Measurements from ENCODE around the gene MORN1. TPM values are rescaled to one million over a fixed set of nuclear protein-coding genes. Genes with fewer than 3 reads are reported as not detected.
"Not testable (repeated sequence)": the region's sequence is repeated elsewhere in the genome, so short reads cannot be mapped to it uniquely, and the experiment has no call there.

Gene MORN1
- total RNA-seq, 1 experiment from 2014 or later = 12.7 TPM

DNA sequence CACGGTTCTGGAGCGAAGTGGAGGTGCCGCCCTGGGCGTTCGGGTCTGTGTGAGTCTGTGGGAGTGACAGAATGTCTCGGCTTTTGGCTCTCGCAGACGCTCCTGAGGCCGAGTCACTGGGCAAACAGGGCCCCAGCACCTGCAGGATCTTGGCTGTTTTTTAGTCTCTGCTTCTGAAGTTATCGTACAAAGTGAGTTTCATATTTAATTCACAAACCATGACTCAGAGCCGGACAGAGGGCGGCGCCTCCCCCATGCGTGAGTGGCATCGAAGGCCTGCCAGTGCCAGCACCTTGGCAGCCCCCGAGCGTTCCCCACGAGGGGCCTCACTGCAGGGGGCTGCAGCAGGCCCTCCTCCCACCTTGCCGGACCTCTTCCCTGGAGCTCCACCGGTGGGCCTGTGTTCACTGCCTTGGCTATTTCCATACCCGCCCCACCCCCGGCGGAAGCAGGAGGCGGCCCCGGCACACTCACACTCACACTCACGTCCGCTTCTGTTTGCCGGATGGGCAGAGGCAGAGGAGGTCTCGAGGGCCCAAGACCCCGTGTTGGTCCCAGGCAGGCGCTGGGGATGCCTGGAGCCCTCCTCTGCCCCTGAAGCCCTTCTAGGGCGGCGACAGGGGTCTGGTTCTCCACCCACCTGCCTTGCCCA is 56.3 kb downstream of the MORN1 start:
- DNase-seq = no peak
- Histone ChIP-seq H3K36me3 (replicated peaks; ENCODE audit: control insufficient read depth, insufficient read depth, low read length) (no peaks in the 10 kb centered on the region), H3K4me3 (ENCODE audit: insufficient read depth, low read depth, low read length) (no peak overlapping the region), H3K27me3 (ENCODE audit: control insufficient read depth, insufficient read depth, low read length) (no peaks in the 10 kb centered on the region)

DNA sequence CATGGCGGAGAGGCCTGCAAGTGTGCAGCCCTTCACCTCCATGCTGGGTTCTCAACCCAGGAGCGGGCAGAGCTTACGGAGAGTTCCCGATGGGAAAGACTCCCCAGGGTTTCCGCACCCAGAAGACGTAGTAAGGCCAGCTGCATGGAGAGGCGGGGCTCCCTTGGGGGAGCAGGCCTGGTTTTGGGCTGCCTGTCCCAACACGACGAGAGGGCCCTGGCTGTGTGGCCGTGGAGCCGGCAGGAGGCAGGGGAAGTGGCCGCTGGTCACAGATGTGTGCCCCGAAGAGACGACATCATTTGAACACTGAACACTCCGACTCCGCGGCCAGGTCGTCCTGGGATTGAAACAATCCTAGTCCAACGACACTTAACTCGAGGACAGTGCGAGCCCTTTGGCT is 57.0 kb downstream of the MORN1 start:
- Histone ChIP-seq H3K4me3 (ENCODE audit: insufficient read depth, low read depth, low read length) (no peak overlapping the region), H3K27me3 (ENCODE audit: control insufficient read depth, insufficient read depth, low read length) (no peaks in the 10 kb centered on the region), H3K36me3 (replicated peaks; ENCODE audit: control insufficient read depth, insufficient read depth, low read length) (no peaks in the 10 kb centered on the region)
- DNase-seq = no peak

DNA sequence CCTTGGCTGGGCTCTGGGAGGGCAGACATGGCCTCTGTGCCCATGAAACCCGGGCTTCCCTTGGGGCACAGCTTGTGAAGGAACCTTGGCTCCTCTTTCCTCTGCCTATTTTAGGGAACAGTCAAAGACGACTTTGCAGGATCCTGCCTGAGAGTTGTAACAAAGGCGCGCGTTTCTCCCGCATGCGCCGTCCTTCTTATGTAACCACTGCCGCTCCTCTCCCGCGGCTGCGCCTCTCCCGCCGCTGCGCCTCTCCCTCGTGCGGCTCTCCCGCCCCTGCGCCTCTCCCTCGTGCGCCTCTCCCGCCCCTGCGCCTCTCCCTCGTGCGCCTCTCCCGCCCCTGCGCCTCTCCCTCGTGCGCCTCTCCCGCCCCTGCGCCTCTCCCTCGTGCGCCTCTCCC is 59.8 kb downstream of the MORN1 start:
- DNase-seq = not testable (repeated sequence)

DNA sequence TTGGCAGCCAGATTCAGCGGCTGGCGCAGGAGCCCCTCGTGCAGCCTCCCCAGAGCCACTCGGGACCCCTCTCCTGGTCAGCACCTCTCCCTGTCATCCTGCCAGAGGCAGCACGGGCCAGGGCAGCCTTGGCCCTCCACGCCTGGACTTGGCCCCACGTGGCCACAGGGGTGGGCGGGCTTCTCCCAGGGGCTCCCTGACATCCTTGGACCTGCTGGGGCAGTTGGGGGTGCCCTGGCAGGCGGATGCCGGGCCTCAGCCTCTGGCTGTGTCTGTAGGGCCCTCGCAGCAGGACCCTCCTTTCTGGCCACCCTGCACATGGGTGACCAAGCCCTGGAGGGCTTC is 60.2 kb downstream of the MORN1 start:
- H3K4me3 ChIP-seq (ENCODE audit: insufficient read depth, low read depth, low read length) = no peak overlapping the region
- H3K36me3 ChIP-seq (replicated peaks; ENCODE audit: control insufficient read depth, insufficient read depth, low read length) = no peaks in the 10 kb centered on the region
- DNase-seq = no peak
- no peaks in the 10 kb centered on the region for H3K27me3 ChIP-seq (ENCODE audit: control insufficient read depth, insufficient read depth, low read length)

More for the DNA sequence above, 59.8 kb downstream of the MORN1 start:
- not testable (repeated sequence) for H3K27me3 ChIP-seq (ENCODE audit: control insufficient read depth, insufficient read depth, low read length); H3K36me3 ChIP-seq (replicated peaks; ENCODE audit: control insufficient read depth, insufficient read depth, low read length); H3K4me3 ChIP-seq (ENCODE audit: insufficient read depth, low read depth, low read length)

DNA sequence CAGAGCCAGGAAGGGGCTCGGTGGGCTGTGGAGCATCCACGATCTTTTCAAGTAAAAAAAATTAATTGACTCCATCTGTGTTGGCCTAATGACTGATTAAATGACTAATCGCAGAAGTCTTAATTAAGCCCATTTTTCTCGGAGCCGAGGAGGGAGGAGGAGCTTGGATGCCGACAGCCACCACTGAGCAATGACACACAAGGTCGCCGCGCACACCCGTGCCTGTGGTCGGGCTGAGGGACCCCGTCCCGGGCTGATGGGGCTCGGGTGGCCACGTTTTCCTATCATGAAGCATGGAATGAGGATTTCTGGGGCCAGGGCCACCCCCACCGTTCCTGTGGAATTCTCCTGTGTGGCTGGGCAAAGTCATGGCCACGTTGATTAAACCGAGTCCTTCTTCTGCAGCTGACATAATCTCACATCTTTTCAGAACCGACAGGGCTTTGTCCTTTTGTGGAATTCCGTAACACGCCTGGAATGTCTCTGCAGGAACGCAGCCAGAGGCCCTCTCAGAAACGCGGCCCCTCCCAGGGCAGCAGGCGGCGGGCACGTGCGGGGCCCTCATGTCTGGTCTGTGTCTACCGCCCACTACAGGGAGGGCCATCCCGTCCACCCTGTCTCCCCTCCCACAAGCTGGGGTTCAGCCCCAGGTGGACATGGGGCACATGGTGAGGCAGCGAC is 60.7 kb downstream of the MORN1 start:
- Histone ChIP-seq H3K4me3 (ENCODE audit: insufficient read depth, low read depth, low read length) (no peak overlapping the region), H3K36me3 (replicated peaks; ENCODE audit: control insufficient read depth, insufficient read depth, low read length) (no peaks in the 10 kb centered on the region), H3K27me3 (ENCODE audit: control insufficient read depth, insufficient read depth, low read length) (no peaks in the 10 kb centered on the region)
- DNase-seq = no peak

DNA sequence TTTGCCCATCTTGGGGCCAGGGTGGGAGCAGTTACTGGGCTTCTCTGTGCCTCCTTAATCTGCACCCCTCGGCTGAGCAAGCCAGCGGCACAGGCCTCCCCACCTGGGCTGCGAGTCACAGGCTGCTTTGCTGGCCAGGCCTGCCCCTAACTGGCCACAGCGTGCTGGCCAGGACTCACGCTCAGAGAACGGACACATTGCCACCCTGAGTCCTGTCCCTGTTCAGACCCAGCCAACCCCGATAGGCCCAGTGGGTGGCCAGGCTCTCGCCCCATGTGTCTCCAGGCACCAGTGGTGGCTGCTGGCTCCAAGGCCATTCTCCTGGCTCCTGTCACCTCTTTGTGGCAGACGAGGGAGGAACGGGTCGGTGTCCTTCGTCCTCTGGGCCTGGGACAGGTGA is 61.3 kb downstream of the MORN1 start:
- H3K36me3 ChIP-seq (replicated peaks; ENCODE audit: control insufficient read depth, insufficient read depth, low read length) = no peaks in the 10 kb centered on the region
- no peak for DNase-seq
- peaks cover 2% of the 10 kb centered on the region; the same call in 1 of the 2 replicates for H3K27me3 ChIP-seq (ENCODE audit: control insufficient read depth, insufficient read depth, low read length)
- no peak overlapping the region for H3K4me3 ChIP-seq (ENCODE audit: insufficient read depth, low read depth, low read length)

DNA sequence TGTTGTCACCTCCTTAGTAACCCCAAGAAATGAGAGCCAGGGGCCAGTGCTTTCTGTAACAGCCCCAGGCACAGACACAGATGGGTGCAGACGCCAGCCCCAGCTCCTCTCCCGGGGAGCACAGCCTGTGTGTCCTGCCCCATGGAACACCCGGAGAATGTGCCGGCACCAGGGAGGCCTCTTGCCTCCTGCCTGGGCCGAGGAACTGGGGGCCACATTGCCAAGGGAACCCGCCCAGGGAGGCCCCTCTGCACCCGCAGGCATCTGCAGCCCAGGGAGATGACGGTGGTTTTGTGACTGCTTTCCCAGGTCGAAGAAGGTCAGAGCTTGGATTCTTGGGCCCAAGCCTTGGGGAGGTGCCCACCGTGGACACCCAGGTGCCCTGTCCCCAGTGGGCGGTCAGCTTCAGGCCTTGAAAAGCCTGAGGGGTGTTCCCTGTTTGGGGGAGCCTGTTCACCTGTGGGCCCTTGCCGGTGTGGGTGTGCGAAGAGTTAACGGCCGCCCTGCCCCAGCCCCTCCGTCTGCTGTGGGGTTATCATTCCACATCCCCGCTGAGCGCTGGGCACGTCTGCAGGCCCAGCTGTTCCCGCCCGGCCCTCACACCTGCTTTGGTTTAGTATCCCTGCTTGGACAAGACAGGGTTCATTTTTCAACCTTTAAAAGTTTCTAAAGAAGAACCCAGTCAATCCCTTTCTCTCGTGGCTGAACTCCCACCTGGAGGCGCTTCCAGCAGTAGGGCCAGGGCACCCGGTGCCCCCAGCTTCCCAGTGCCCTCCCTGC is 62.5 kb downstream of the MORN1 start:
- Histone ChIP-seq H3K4me3 (ENCODE audit: insufficient read depth, low read depth, low read length) (no peak overlapping the region), H3K27me3 (ENCODE audit: control insufficient read depth, insufficient read depth, low read length) (peaks cover 2% of the 10 kb centered on the region; the same call in 1 of the 2 replicates), H3K36me3 (replicated peaks; ENCODE audit: control insufficient read depth, insufficient read depth, low read length) (no peaks in the 10 kb centered on the region)
- DNase-seq = no peak

DNA sequence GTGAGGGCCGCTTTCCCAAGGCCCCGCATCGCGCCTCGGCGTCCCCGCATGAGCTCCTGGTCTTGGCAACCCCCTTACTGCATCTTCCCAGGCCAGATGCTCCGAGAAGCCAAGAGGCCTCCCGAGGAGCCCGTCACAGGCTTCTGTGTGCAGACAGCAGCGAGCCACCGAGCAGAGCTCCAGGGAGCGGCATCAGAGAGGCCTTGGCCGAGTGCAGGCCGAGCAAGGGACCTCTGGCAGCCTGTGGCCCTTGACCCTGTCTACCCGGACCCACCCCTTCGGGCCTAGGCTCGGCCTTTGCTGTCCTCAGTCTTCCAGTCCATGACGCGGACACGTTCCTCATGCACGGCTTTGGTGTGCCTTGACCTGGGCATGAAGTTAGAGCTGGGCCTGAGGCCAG is 63.5 kb downstream of the MORN1 start:
- no peak for DNase-seq
- Histone ChIP-seq H3K4me3 (ENCODE audit: insufficient read depth, low read depth, low read length) (no peak overlapping the region), H3K36me3 (replicated peaks; ENCODE audit: control insufficient read depth, insufficient read depth, low read length) (no peaks in the 10 kb centered on the region), H3K27me3 (ENCODE audit: control insufficient read depth, insufficient read depth, low read length) (peaks cover 2% of the 10 kb centered on the region; the same call in 1 of the 2 replicates)

DNA sequence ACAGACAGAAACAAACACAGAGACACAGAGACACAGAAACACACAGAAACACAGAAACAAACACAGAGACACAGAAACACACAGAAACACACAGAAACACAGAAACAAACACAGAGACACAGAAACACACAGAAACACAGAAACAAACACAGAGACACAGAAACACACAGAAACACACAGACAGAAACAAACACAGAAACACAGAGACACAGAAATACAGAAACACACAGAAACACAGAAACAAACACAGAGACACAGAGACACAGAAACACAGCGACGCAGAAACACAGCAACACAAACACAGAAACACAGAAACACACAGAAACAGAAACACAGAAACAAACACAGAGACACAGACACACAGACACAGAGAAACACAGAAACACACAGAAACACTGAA is 64.2 kb downstream of the MORN1 start:
- not testable (repeated sequence) for H3K4me3 ChIP-seq (ENCODE audit: insufficient read depth, low read depth, low read length); H3K36me3 ChIP-seq (replicated peaks; ENCODE audit: control insufficient read depth, insufficient read depth, low read length); H3K27me3 ChIP-seq (ENCODE audit: control insufficient read depth, insufficient read depth, low read length); DNase-seq

DNA sequence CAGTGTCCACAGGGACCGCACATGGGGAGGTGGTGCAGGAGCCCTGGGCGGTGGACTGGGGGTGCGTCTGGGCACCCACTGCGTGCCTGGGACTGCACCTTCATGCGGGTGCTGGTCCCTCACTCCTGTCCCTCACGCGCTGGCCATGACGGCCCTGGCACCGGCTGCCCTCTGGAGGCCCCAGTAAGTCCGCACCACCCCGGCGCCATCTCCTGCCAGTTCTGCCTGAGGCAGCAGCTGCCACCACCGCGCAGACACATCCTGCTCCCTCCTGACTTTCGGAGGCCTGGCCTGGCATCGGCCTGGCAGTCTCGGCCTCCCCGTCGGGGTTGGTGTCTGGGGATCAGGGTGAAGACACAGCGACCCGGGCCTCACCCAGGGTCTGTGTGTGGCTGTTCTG is 64.8 kb downstream of the MORN1 start:
- H3K27me3 ChIP-seq (ENCODE audit: control insufficient read depth, insufficient read depth, low read length) = peaks cover 2% of the 10 kb centered on the region; the same call in 1 of the 2 replicates
- no peak overlapping the region for H3K4me3 ChIP-seq (ENCODE audit: insufficient read depth, low read depth, low read length)
- no peak for DNase-seq
- no peaks in the 10 kb centered on the region for H3K36me3 ChIP-seq (replicated peaks; ENCODE audit: control insufficient read depth, insufficient read depth, low read length)

DNA sequence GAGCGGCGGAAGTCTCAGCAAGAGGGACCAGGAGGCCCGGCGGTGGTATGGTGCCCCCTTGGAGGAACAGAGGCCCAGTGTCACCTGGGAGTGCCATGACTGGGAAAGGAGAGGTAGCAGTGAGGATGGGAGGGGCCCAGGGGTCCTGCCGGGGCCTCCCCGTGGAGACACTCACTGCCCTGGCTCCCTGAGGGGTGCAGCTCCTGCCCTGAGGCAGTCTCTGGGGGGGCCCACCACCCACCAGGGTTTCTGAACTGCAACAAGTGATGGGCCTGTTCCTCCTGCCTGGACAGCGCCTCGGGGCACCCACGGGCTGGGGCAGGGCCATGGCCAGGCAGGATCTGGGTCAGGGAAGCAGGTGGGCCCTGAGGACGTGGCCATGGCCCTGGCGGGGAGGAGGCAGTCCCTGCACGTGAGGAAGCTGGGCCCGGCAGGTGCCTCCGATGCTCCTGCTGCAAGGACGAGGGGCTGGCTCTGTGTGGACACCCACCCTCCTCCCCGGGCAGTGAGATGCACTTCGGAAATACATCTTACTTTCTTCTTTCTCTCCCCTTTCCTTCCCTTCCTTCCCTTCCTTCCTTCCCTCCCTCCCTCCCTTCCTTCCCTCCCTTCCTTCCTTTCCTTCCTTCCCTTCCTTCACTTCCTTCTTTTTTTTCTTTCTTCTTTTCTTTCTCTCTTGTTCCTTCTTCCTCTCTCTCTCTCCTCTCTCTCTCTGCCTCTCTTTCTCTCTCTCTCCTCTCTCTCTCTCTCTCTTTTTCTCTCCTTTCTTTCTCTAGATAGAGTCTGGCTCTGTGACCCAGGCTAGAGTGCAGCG is 66.6 kb downstream of the MORN1 start:
- H3K27me3 ChIP-seq (ENCODE audit: control insufficient read depth, insufficient read depth, low read length) = peaks cover 2% of the 10 kb centered on the region; the same call in 1 of the 2 replicates
- H3K36me3 ChIP-seq (replicated peaks; ENCODE audit: control insufficient read depth, insufficient read depth, low read length) = no peaks in the 10 kb centered on the region
- no peak for DNase-seq
- no peak overlapping the region for H3K4me3 ChIP-seq (ENCODE audit: insufficient read depth, low read depth, low read length)

DNA sequence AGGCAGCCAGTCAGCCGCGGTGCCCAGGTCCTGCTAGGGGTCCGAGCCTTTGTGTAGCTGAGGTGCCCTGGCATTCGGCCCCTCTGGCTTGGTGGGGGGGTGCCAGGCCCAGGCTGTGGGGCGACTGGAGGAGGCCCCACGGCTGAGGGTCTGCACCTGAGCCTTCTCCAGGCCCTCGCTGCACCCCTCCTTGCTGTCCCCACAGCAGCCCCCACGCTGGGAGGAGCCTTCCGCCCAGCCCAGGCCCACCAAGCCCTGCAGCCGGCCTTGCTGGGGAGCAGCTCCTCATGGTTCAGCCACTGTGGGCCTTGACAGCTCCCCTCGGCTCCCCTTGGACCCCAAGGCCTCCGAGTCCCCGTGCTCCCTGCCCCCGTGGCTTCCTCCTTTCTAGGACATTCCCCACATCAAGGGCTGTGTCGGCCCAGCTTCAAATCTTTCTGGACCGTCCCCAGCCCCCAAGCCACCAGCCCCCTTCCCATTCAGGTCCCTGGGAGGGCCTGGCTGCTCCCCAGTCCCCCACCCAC is 67.8 kb downstream of the MORN1 start:
- DNase-seq = no peak
- no peak overlapping the region for H3K4me3 ChIP-seq (ENCODE audit: insufficient read depth, low read depth, low read length)
- no peaks in the 10 kb centered on the region for H3K36me3 ChIP-seq (replicated peaks; ENCODE audit: control insufficient read depth, insufficient read depth, low read length)
- H3K27me3 ChIP-seq (ENCODE audit: control insufficient read depth, insufficient read depth, low read length) = peaks cover 2% of the 10 kb centered on the region; the same call in 1 of the 2 replicates

DNA sequence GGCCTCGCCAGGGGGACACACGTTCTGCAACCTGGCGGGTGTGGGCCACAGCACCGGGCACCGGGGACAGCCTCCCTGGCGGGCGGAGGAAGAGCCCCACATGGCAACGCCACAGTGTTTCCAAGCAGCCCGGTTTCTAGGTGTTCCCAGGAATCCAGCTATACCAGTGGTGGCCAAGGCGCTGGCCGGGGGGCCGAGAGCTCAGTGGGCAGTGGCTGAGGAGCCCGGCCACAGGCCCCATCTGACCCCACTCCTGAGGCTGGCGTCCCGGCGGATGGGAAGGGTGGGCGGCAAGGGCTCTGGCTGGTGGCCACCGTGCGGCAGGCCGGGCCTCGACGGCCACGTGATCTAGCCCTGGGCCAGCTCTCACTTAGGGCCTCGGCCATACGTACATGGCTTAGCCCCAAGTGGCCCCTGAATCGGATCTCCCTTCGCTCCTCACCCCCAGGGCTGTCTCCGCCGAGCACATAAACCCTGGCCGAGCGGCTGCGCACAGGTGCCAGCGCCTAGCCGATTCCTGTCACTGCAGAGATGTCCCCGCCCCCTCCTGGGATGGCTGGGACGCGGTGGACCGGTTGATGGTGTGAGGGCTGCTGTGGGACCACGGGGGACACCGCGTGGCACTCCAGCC is 68.7 kb downstream of the MORN1 start:
- no peaks in the 10 kb centered on the region for H3K36me3 ChIP-seq (replicated peaks; ENCODE audit: control insufficient read depth, insufficient read depth, low read length)
- H3K27me3 ChIP-seq (ENCODE audit: control insufficient read depth, insufficient read depth, low read length) = peaks cover 2% of the 10 kb centered on the region; the same call in 1 of the 2 replicates
- H3K4me3 ChIP-seq (ENCODE audit: insufficient read depth, low read depth, low read length) = no peak overlapping the region
- DNase-seq = no peak
